Body of pancreas (tissue), 4 donors: Measurements from ENCODE around the gene SLC39A2.

Experiments used
- CTCF ChIP-seq, 7 experiments: fragments of 450-650 bp in 4 of 7; fragments of 200-600 bp in 3 of 7; sonication (generic) in 3 of 7; IDR thresholded peaks; one replicate each; pipeline ENCODE4 v1.5.1; 2016 to 2019; ENCODE audit warnings: antibody characterized with exemption in 7 of 7
- POLR2A ChIP-seq, 3 donors: fragments of 450-650 bp; IDR thresholded peaks; one replicate each; pipeline ENCODE4 v1.6.1; 2016; ENCODE audit warnings: antibody characterized with exemption in 3 of 3, mild to moderate bottlenecking in 2 of 3

GRCh38 chr14:21014761-21015190 lies 15.7 kb downstream of the SLC39A2 start:
- peak; percentile 76 to 99 (median 97) for TF ChIP-seq CTCF (IDR thresholded peaks at IDR 0.05)
- TF ChIP-seq POLR2A (IDR thresholded peaks at IDR 0.05) = no peak
